GM19468 (cell line): Measurements from ENCODE around the gene HRH4.
A peak's percentile ranks its signal among the peaks of the same experiment; 100 is the strongest.

Experiments used
- ATAC-seq: cut with Tn5 transposase; IDR thresholded peaks from one replicate; pipeline ENCODE4 v1.9.1; 2021; ENCODE audit warnings: mild to moderate bottlenecking, moderate library complexity, moderate number of reproducible peaks; ENCODE audit not compliant: unreplicated experiment; ENCODE audit errors: extremely low read depth

HRH4 gene, protein sequence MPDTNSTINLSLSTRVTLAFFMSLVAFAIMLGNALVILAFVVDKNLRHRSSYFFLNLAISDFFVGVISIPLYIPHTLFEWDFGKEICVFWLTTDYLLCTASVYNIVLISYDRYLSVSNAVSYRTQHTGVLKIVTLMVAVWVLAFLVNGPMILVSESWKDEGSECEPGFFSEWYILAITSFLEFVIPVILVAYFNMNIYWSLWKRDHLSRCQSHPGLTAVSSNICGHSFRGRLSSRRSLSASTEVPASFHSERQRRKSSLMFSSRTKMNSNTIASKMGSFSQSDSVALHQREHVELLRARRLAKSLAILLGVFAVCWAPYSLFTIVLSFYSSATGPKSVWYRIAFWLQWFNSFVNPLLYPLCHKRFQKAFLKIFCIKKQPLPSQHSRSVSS

DNA sequence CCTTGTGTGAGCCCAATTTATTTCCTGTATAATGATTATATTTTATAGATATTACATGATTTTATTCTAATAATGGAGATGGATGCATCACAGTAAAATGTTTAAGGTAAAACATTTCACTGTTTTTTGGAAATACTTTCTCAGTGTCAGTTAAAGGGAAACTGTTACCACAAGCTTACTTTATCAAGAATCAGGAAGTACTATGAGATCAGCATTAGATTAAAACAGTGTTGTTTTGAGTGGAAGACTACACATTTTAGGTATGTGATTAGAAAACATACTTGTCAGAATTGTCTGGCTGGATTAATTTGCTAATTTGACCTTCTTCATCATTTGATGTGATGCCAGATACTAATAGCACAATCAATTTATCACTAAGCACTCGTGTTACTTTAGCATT lies at the start of gene HRH4:
Gene HRH4, plus strand, starts transcription at position 250 of the 400 bp plus-strand sequence. Its CDS starts 92 bp downstream, at position 342.
- ATAC-seq: no peak

DNA sequence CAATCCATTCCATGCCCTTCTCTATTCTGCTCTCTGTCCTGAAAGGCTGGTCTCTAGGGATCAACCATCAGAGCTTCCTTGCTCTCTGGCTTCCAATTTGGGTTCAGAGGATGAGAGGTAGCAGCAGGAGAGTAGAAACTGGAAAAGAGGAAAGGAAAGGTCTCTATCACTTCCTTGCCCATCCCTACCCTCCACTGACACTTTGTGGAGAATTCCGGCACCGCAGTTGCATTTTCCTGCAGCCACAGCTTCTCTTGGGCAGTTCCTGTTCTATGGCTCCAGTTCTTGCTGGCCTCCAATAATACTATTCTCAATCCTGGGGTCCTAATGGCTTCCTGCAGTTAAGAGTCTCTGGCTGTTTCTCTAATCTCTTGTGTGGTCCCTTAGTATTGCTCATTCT lies 47.3 kb upstream of the HRH4 start:
- ATAC-seq: no peak

DNA sequence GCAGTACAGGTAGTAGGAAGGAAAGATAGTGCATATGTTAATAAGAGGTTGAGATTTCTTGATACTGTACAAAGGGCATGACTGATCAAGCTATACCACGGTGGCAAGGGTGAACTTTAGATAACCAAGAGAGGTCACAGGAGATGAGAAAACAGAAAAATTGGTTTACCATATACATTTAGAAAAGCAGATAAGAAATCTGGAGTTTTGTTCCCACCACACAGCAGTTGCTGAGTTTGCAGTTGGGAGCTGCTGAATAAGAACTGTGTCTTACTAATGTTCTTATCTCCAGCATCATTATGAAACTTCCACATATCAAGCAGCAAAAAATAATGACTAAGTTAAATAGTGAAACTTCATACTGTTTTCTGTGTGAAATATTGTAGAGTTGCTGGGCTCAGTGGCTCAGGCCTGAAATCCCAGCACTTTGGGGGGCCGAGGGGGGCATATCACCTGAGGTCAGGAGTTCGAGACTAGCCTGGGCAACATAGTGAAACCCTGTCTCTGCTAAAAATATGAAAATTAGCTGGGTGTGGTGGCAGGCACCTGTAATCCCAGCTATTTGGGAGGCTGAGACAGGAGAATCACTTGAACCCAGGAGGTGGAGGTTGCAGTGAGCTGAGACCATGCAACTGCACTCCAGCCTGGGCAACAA lies 46.0 kb upstream of the HRH4 start:
- ATAC-seq: no peak

DNA sequence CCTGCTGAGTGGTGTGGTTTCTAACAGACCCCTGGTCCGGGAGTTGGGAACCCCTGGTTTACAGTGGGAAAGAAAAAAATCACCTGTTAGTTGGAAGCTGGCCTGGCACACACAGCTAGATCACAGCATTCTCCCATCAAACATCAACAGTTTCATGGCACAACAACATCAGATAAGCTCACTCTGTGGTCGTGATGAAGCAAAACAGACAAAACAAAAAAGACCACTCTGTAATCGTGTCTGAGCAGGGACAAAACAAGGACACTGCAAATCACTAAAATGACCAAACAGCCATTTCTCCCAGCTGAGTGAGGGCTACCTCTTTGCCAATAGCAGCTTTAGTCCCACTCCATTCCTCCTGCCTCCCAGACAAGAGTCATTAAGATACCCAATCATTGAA lies 43.0 kb upstream of the HRH4 start:
- no peak for ATAC-seq

DNA sequence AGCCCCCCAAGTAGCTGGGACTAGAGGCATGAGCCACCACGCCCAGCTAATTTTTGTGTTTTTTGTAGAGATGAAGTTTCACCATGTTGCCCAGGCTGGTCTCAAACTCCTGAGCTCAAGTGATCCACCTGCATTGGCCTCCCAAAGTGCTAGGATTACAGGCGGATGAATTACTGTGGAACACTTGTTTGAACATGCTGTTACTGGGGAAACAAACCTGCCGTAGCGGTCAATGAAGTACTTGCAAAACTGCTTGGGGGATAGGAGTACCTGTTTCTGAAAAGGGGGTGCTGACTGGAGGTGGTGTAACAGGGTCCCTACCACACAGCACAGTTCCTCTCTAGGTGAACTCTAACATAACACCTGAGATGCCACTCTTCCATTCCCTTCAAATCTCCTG lies 39.9 kb upstream of the HRH4 start:
- ATAC-seq: no peak

DNA sequence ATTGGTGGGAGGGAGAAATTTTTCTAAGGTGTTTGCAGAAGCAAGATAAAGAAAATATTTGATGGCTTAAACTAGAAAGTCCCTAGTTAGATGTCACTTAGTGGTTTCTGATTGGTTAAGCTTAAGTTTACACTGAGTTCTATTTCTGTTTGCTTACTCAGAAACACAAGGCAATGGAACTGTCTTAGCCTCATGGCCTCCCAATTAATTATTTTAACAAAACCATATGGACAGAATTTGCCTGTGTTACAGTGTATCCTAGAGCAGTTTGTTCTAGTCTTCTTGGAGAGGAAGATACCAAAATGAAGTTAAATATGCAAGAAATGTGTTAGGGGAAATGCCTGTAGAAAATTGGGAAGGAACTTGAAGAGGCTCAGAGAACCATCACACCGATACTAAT lies 38.6 kb upstream of the HRH4 start:
- ATAC-seq: no peak

DNA sequence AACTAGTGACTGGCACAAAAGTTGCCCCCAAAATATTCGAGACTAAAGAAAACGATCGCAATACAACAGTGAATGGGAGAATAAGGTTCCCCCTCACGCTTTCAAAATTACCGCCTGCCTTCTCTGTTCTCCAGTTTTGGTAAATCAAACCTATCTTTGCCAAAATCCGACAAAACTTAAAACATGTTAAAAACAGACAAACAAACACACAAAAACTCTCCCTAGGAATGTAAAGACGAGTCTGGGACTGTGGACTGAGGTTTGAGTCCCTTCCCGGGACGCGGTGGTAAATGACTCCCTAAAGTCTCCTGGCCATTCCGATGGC lies 34.4 kb upstream of the HRH4 start:
- no peak for ATAC-seq

DNA sequence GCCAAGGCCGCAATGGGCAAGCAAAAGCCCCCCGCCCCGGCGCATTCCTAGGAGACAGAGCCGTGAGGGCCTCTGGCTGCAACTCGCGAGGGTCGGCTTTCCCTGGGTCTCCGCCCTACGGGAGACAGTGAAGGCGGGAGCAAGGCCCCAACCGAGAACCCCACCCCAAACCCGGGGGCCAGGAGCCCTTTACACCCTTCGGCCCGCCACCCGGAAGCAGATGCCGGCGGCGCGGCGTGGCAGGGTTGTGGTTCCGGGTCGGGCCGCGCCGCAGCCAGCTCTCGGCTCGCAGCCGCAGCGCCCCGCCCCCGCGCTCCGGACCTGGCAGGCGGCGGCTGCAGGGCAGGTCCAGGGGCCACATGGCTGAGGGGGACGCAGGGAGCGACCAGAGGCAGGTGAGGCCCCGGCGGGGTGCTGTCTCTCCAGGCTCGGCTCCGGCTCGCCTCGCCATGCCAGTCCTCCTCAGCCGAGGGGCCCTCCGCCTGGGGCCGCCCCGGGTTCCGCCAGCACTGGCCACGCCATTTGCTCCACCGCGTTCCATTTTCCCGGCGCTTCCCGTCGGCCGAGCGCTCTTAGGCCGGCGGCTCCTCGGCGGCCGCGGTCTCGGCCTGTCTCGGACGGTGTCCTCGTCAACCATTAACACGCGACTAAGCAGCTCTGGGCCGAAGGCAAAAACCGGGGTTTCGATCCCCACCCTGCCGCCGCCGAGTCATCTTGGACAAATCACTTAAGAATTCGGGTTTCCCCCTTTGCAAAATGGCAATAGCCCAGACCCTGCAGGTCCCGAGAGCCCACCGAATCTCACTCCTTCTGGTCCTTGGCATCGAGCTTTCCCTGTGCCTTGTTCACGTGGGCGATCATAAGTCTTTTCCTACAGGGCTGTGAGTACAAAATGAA lies 33.8 kb upstream of the HRH4 start, which contains the start of gene IMPACT:
Gene IMPACT, plus strand, starts transcription at position 273 of the 897 bp plus-strand sequence. Its CDS starts 87 bp downstream, at position 360.
- peak; percentile 67 for ATAC-seq

DNA sequence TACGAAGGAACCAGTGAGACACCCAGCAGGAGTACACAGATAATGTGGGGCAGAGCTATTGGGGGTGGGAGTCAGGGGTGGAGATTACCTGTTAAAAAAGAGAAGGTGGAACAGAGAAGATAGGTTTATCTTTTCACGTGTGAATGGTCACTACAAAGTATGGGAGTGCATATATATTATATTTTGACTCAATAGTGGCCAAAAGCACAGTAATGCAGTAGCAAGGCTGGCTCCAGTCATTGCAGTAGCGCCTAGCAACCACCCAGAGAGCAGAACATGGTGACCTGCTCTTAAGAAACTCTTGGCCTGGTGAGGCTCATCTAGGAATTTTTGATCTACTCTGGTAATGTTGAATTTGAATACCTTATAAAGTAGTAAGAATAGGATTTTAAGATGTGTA lies 33.0 kb upstream of the HRH4 start:
- no peak for ATAC-seq

DNA sequence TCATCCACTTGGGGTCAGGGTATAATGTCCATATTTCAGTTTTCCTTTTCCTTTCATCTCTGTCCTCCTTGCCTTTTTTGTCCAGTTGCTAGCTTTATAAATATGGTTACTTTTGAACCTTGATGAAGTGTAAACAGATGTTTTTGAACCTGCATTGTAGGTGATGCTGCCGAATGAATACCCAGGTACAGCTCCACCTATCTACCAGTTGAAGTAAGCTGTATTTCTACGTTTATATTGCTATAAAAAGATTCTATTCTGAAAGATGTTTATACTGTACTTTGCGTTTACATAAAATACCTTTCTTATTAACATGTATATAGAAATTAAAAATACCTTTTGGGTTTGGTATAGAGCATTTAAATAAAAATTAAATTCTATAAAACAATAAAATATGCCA lies 31.7 kb upstream of the HRH4 start:
- no peak for ATAC-seq

DNA sequence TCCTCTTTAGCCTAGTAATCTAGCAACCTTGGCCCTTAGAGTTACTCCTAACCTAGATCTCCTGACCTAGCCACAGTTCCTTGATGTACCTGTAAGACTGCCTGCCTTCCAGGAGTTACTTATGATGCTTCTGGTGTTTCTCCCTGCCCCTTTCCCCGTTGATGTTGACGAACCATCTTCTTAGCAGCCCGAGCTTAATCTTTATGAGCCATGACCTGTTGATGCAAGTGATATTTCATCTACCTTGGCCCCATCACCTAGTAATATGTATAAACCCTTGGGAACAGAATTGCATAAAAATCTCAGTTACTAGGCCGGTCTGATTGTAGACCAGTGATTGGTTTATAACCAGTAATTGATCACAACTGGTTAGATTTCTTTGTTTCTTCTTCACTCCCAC lies 31.2 kb upstream of the HRH4 start:
- ATAC-seq: no peak

DNA sequence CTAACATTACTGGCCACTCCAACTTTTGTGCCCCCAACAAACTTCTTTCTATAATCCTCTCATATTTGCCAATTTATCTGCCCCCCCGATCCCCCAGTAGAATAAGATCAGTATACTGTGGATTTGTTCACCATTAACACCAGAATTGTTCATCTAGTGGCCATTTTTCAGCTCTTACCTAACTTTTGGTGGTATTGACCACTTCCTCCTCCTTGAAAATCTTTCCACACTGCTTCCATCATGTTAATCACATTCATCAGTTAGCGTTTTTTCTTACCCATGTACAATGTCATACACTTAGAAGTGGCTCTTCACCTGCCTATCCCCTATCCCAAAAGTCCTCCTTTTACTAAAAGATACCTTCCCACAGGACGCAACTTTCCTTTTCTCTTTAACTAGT lies 27.8 kb upstream of the HRH4 start:
- no peak for ATAC-seq

DNA sequence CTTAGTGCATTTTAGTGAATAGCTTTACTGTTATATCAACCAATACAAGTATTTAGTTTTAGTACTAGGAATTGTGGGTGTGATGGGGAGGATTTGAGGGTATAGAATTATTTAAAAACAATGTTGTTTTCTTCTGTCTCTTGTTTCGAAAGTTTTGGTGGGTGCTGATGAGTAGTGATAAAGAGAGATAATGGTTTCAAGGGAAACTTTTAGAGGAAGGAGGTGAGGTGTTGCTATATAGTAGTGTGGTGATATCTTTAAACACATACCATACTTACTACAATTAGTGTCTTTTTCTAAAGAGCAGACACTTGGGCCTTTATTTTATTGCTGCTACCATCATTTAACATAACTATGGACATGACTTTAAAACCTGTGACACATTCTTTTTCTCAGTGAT lies 23.5 kb upstream of the HRH4 start:
- no peak for ATAC-seq

DNA sequence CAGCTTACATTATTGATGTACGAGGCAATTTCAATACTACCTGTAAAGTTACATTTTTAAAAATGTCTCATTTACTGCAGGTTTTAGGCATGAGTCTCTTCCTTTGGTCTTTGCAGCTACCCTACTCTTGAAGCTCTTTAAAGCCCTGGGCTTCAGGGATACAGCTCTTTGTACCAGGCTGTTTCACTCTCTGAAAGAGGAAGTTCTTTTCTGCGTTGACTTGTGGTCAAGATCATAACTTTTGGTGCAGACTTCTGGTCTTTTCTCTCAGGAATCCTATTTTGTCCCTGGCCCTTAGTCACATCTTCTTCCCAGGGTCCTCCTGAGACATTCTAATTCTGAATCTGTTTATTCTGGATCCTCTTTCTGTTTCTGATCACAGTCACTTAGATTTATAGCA lies 16.6 kb upstream of the HRH4 start:
- ATAC-seq: no peak

DNA sequence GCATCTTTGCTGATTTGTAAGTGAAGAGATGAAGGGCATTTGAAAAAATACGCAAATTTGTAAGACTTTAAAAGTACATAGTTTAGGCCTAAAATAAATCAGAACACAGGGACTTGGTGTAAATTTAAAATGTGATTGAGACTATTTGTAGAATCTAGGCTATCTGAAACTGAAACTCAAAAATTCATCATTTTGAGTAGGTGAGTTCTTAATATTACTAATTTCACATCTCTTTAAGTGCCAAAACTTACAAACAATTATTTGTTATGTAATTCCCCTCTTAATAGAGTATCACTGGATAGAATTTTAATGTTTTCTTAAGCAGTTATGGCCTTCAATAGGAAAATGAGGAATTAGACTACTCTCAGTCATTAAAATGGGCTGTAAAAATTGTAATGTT lies 14.0 kb upstream of the HRH4 start:
- ATAC-seq: peak; percentile 29

DNA sequence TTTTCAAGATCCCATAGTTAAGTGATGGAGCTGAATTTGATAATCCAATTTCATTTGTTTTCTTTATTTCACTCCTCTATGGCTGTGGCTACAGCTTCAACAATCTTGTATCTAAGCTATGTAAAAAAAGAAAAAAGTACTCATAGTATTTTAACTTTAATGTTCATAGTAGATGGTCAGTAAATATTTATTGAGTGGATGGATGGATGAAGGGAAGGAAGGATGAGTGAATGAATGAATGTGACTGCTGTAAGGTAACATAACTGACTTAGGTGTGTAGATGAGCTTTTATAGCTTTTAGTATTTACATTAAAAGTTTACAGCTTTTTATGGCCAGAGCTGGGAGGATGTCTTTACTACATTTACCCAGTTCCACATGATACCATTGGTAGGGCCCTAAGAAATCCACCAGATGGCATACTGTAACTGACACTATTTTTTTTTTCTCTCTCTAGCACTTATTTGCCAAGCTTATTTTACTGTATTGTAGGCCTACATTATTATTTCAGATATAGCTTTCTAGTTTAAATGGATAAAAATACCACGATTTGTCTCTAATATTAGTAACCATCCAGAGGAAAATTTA lies 13.4 kb upstream of the HRH4 start:
- no peak for ATAC-seq

DNA sequence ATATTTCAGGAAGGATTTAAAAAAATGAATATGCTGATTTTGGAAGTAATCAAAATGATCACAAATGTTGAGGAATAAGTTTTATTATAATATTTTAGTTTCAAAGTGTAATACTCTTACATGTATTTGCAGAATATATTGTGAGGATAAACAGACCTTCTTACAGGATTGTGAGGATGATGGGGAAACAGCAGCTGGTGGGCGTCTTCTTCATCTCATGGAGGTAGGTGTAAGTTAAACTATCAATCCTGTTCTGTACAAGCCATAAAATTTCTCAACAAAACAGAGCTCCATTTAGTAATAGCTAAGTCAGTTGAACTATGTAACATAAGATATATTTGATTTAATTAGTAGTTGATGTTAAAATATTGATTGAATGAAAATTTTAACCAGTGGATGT lies 12.5 kb upstream of the HRH4 start:
- ATAC-seq: no peak

DNA sequence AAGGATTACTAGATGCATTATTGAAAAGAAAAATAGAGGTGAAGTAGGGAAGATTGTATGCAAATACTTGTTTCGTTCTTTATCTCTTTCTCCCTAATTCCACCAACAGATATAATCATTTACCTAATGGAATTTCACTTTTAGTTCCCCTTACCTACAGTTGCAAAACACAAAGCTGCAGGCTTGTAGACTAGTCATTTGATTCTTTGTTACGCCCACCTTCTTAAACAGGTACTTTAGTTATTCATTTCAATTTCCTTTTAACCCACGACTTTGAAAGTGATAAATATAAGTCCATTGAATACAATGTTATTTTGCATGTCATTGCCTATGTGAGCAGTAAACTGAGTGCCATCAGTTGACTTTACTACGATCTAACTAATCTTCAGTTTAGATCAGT lies 3.9 kb upstream of the HRH4 start:
- ATAC-seq: peak; percentile 69

DNA sequence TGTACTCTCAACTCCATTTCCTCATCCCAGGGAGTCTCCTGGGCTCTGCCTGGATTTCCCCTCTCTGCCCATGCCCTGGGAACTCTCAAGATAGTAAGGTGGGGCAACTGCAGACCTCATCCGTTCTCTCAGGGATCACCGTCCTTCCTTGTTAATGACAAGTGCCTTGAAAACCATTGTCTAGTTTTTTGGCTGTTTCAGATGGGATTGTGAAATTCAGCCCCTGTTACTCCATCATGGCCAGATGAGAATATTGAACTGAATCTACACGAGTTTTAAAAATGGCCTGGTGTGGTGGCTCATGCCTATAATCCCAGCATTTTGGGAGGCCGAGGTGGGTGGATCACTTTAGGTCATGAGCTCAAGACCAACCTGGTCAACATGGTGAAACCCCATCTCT lies 665 bp upstream of the HRH4 start:
- no peak for ATAC-seq

DNA sequence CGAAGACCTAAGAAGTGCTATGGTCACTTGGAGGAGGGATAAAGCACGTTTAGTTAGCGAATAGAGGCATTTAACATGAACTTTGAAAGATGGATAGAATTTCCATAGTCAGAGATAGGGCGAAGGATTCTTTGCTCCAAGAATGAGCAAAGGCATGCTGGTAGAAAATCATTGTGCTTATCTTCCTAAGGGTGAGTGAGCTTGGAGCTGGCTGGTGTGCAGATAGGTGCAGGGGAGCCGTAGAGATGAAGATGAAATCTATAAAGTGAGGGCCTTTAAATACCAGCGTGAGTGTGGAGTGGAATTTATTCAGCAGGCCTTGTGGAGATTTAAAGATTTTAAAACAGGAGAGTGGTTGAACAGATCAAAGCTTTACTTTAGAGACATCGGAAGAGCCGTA lies 1.6 kb downstream of the HRH4 start:
- ATAC-seq: no peak
